ENCODE data around the gene UBE2G2. TPM values are rescaled to one million over a fixed set of nuclear protein-coding genes. Genes with fewer than 3 reads are reported as not detected.

Gene UBE2G2
- total and polyA plus RNA-seq, 9 donors, result 45.9 to 106 (median 70.3) TPM

Other genes starting within 250 kb of the UBE2G2 start
- not detected for gene KRTAP10-3, start 243.0 kb downstream of the UBE2G2 start, total RNA-seq
- not detected for gene KRTAP10-3, start 243.0 kb downstream of the UBE2G2 start, polyA plus RNA-seq (ENCODE audit: insufficient read depth in 1 of 8, insufficient read length in 8 of 8, low replicate concordance in 1 of 8)
- not detected for gene KRTAP10-4, start 228.1 kb downstream of the UBE2G2 start, total RNA-seq
- gene KRTAP10-4, start 228.1 kb downstream of the UBE2G2 start, polyA plus RNA-seq (ENCODE audit: insufficient read depth in 1 of 8, insufficient read length in 8 of 8, low replicate concordance in 1 of 8), result not detected
- gene KRTAP10-5, start 221.2 kb downstream of the UBE2G2 start, total RNA-seq, result not detected
- gene KRTAP10-5, start 221.2 kb downstream of the UBE2G2 start, polyA plus RNA-seq (ENCODE audit: insufficient read depth in 1 of 8, insufficient read length in 8 of 8, low replicate concordance in 1 of 8), result not detected
- not detected for gene KRTAP10-6, start 209.3 kb downstream of the UBE2G2 start, total RNA-seq
- not detected for gene KRTAP10-6, start 209.3 kb downstream of the UBE2G2 start, polyA plus RNA-seq (ENCODE audit: insufficient read depth in 1 of 8, insufficient read length in 8 of 8, low replicate concordance in 1 of 8)
- gene KRTAP10-7, start 201.2 kb downstream of the UBE2G2 start, total RNA-seq, result not detected
- gene KRTAP10-7, start 201.2 kb downstream of the UBE2G2 start, polyA plus RNA-seq (ENCODE audit: insufficient read depth in 1 of 8, insufficient read length in 8 of 8, low replicate concordance in 1 of 8), result not detected
- not detected for gene KRTAP10-8, start 189.7 kb downstream of the UBE2G2 start, total RNA-seq
- not detected for gene KRTAP10-8, start 189.7 kb downstream of the UBE2G2 start, polyA plus RNA-seq (ENCODE audit: insufficient read depth in 1 of 8, insufficient read length in 8 of 8, low replicate concordance in 1 of 8)
- not detected for gene KRTAP10-9, start 174.7 kb downstream of the UBE2G2 start, total RNA-seq
- not detected for gene KRTAP10-9, start 174.7 kb downstream of the UBE2G2 start, polyA plus RNA-seq (ENCODE audit: insufficient read depth in 1 of 8, insufficient read length in 8 of 8, low replicate concordance in 1 of 8)
- not detected for gene KRTAP10-10, start 164.5 kb downstream of the UBE2G2 start, total RNA-seq
- not detected for gene KRTAP10-10, start 164.5 kb downstream of the UBE2G2 start, polyA plus RNA-seq (ENCODE audit: insufficient read depth in 1 of 8, insufficient read length in 8 of 8, low replicate concordance in 1 of 8)
- not detected for gene KRTAP10-11, start 155.4 kb downstream of the UBE2G2 start, total RNA-seq
- not detected for gene KRTAP10-11, start 155.4 kb downstream of the UBE2G2 start, polyA plus RNA-seq (ENCODE audit: insufficient read depth in 1 of 8, insufficient read length in 8 of 8, low replicate concordance in 1 of 8)
- not detected for gene KRTAP12-4, start 147.2 kb downstream of the UBE2G2 start, total RNA-seq
- gene KRTAP12-4, start 147.2 kb downstream of the UBE2G2 start, polyA plus RNA-seq (ENCODE audit: insufficient read depth in 1 of 8, insufficient read length in 8 of 8, low replicate concordance in 1 of 8), result not detected
- gene KRTAP12-3, start 143.9 kb downstream of the UBE2G2 start, total RNA-seq, result not detected
- not detected for gene KRTAP12-3, start 143.9 kb downstream of the UBE2G2 start, polyA plus RNA-seq (ENCODE audit: insufficient read depth in 1 of 8, insufficient read length in 8 of 8, low replicate concordance in 1 of 8)
- gene KRTAP12-2, start 134.9 kb downstream of the UBE2G2 start, total RNA-seq, result not detected
- gene KRTAP12-2, start 134.9 kb downstream of the UBE2G2 start, polyA plus RNA-seq (ENCODE audit: insufficient read depth in 1 of 8, insufficient read length in 8 of 8, low replicate concordance in 1 of 8), result not detected
- gene KRTAP12-1, start 119.7 kb downstream of the UBE2G2 start, total RNA-seq, result not detected
- gene KRTAP12-1, start 119.7 kb downstream of the UBE2G2 start, polyA plus RNA-seq (ENCODE audit: insufficient read depth in 1 of 8, insufficient read length in 8 of 8, low replicate concordance in 1 of 8), result not detected
- not detected for gene KRTAP10-12, start 104.6 kb downstream of the UBE2G2 start, total RNA-seq
- gene KRTAP10-12, start 104.6 kb downstream of the UBE2G2 start, polyA plus RNA-seq (ENCODE audit: insufficient read depth in 1 of 8, insufficient read length in 8 of 8, low replicate concordance in 1 of 8), result not detected
- gene TSPEAR, start 90.2 kb downstream of the UBE2G2 start, total RNA-seq, result 0.04 TPM
- gene TSPEAR, start 90.2 kb downstream of the UBE2G2 start, polyA plus RNA-seq (ENCODE audit: insufficient read depth in 1 of 8, insufficient read length in 8 of 8, low replicate concordance in 1 of 8), result 1 to 10 TPM in 1 of 8 donors, under 1 TPM in 5, not detected in 2; 0.07 to 1.5 (median 0.10) TPM
- gene SUMO3, start 16.2 kb upstream of the UBE2G2 start, total RNA-seq, result 51.7 TPM
- gene SUMO3, start 16.2 kb upstream of the UBE2G2 start, polyA plus RNA-seq (ENCODE audit: insufficient read depth in 1 of 8, insufficient read length in 8 of 8, low replicate concordance in 1 of 8), result 10 to 100 TPM; 63.1 to 82.5 (median 72.9) TPM
- gene PTTG1IP, start 71.9 kb upstream of the UBE2G2 start, total RNA-seq, result 127 TPM
- gene PTTG1IP, start 71.9 kb upstream of the UBE2G2 start, polyA plus RNA-seq (ENCODE audit: insufficient read depth in 1 of 8, insufficient read length in 8 of 8, low replicate concordance in 1 of 8), result 100 to 1,000 TPM; 126 to 149 (median 138) TPM
- 8.0 TPM for gene ITGB2, start 119.1 kb upstream of the UBE2G2 start, total RNA-seq
- gene ITGB2, start 119.1 kb upstream of the UBE2G2 start, polyA plus RNA-seq (ENCODE audit: insufficient read depth in 1 of 8, insufficient read length in 8 of 8, low replicate concordance in 1 of 8), result 10 to 100 TPM; 10.9 to 18.0 (median 13.7) TPM
- gene SLX9, start 138.2 kb upstream of the UBE2G2 start, total RNA-seq, result 16.0 TPM
- 10 to 100 TPM; 17.1 to 27.5 (median 21.3) TPM for gene SLX9, start 138.2 kb upstream of the UBE2G2 start, polyA plus RNA-seq (ENCODE audit: insufficient read depth in 1 of 8, insufficient read length in 8 of 8, low replicate concordance in 1 of 8)